A549 (cell line): Measurements from ENCODE around the gene RBM26.

ENCODE experiments used
- BHLHE40 ChIP-seq: IDR thresholded peaks from 2 replicates; pipeline ENCODE4 v1.6.1; 2012; ENCODE audit warnings: low read depth, low read length, inconsistent platforms
- CHD4 ChIP-seq: fragments of 200-600 bp; sonication (generic); IDR thresholded peaks from 2 replicates; pipeline ENCODE4 v1.6.1; 2016; ENCODE audit warnings: antibody characterized with exemption, mild to moderate bottlenecking, borderline replicate concordance
- CTCF ChIP-seq: fragments of >200 bp; sonication (Bioruptor Twin); formaldehyde crosslinking; IDR thresholded peaks from 3 replicates; pipeline ENCODE4 v1.5.1; 2016
- ESRRA ChIP-seq: fragments of 150-350 bp; IDR thresholded peaks from 2 replicates; pipeline ENCODE4 v1.6.1; 2014; ENCODE audit warnings: mild to moderate bottlenecking, low read length, borderline replicate concordance
- HDAC2 ChIP-seq: fragments of 200-600 bp; sonication (generic); IDR thresholded peaks from 2 replicates; pipeline ENCODE4 v1.6.1; 2016
- JUNB ChIP-seq: fragments of >200 bp; sonication (Bioruptor Twin); formaldehyde crosslinking; IDR thresholded peaks from 2 replicates; pipeline ENCODE4 v1.6.1; 2016
- KDM5A ChIP-seq: fragments of 200-600 bp; sonication (generic); IDR thresholded peaks from 2 replicates; pipeline ENCODE4 v1.6.1; 2016; ENCODE audit warnings: antibody characterized with exemption, mild to moderate bottlenecking
- MYC ChIP-seq: IDR thresholded peaks from 2 replicates; pipeline ENCODE4 v1.6.1; 2012; ENCODE audit warnings: mild to moderate bottlenecking, inconsistent platforms, low read length, improper control_type of control experiment, borderline replicate concordance
- POLR2A ChIP-seq: IDR thresholded peaks from 2 replicates; pipeline ENCODE4 v1.6.1; 2012; ENCODE audit warnings: mild to moderate bottlenecking, low read length
- REST ChIP-seq: fragments of 200-600 bp; sonication (generic); IDR thresholded peaks from 2 replicates; pipeline ENCODE4 v1.6.1; 2016; ENCODE audit warnings: antibody characterized with exemption, mild to moderate bottlenecking, moderate library complexity
- RNF2 ChIP-seq: fragments of 200-600 bp; sonication (generic); IDR thresholded peaks from 2 replicates; pipeline ENCODE4 v1.6.1; 2016; ENCODE audit warnings: low read depth, mild to moderate bottlenecking, antibody characterized with exemption, moderate library complexity, borderline replicate concordance
- SREBF2 ChIP-seq: fragments of 450-650 bp; IDR thresholded peaks from 2 replicates; pipeline ENCODE4 v1.6.1; 2014; ENCODE audit warnings: mild to moderate bottlenecking, moderate library complexity
- USF2 ChIP-seq: fragments of 450-650 bp; IDR thresholded peaks from 2 replicates; pipeline ENCODE4 v1.6.1; 2014; ENCODE audit warnings: antibody characterized with exemption

GRCh38 chr13:79374578-79374977 is 31.5 kb downstream of the RBM26 start:
- no peak for TF ChIP-seq CHD4
- TF ChIP-seq POLR2A, result no peak
- TF ChIP-seq CTCF, result no peak
- TF ChIP-seq KDM5A, result no peak
- no peak for TF ChIP-seq USF2
- no peak for TF ChIP-seq BHLHE40
- no peak for TF ChIP-seq JUNB
- no peak for TF ChIP-seq RNF2
- TF ChIP-seq REST, result no peak
- TF ChIP-seq HDAC2, result no peak
- TF ChIP-seq ESRRA, result no peak
- TF ChIP-seq SREBF2, result no peak
- no peak for TF ChIP-seq MYC
